H1 (cell line): Measurements from ENCODE around the gene SLC2A14. TPM values are rescaled to one million over a fixed set of nuclear protein-coding genes. Genes with fewer than 3 reads are reported as not detected.

Source experiments
- CHD7 ChIP-seq: fragments of 300-600 bp; sonication (generic); IDR thresholded peaks from 2 replicates; pipeline ENCODE4 v1.7.1; 2012; ENCODE audit warnings: low read length, moderate library complexity, mild to moderate bottlenecking, inconsistent platforms; ENCODE audit not compliant: insufficient replicate concordance
- CTCF ChIP-seq, 3 experiments: IDR thresholded peaks; 1 replicate in 2 of 3; 2 replicates in 1 of 3; pipeline versions ENCODE4 v1.5.1 to v1.6.1; 2011; ENCODE audit warnings: low read length in 3 of 3, mild to moderate bottlenecking in 3 of 3, inconsistent platforms in 2 of 3, low read depth in 1 of 3, moderate library complexity in 1 of 3; ENCODE audit not compliant: insufficient read depth in 1 of 3; ENCODE audit errors: control extremely low read depth in 1 of 3
- GABPA ChIP-seq: IDR thresholded peaks from 2 replicates; pipeline ENCODE4 v1.6.1; 2011; ENCODE audit warnings: mild to moderate bottlenecking, low read length, moderate library complexity, borderline replicate concordance; ENCODE audit not compliant: insufficient read depth
- POLR2A ChIP-seq, 2 experiments: IDR thresholded peaks; 1 replicate in 1 of 2; 2 replicates in 1 of 2; pipeline ENCODE4 v1.6.1; 2011; ENCODE audit warnings: low read depth in 2 of 2, low read length in 2 of 2, mild to moderate bottlenecking in 2 of 2; ENCODE audit errors: control extremely low read depth in 1 of 2
- SIN3A ChIP-seq, 2 experiments: IDR thresholded peaks in 1 of 2; conservative IDR thresholded peaks in 1 of 2; 2 replicates each; pipeline ENCODE4 v1.6.1; 2011 to 2012; ENCODE audit warnings: low read length in 2 of 2, improper control_type of control experiment in 1 of 2, low read depth in 1 of 2, mild to moderate bottlenecking in 1 of 2
- SIRT6 ChIP-seq: IDR thresholded peaks from one replicate; pipeline ENCODE4 v1.7.1; 2012; ENCODE audit warnings: low read length, inconsistent platforms
- polyA plus RNA-seq, 7 experiments: library from polyadenylated mRNA; depleted of rRNA in 3 of 7; stranded (reverse) in 5 of 7; unstranded in 2 of 7; fragments of >200 nt in 5 of 7; fragments of 200-250 nt in 2 of 7; gene quantifications; 1 replicate in 5 of 7; 2 replicates in 1 of 7; 4 replicates in 1 of 7; pipeline versions ENCODE4 v1.2.1 to v1.2.3, GENCODE V29; 2011 to 2013; ENCODE audit warnings: missing spikeins in 2 of 7, mixed read lengths in 2 of 7
- total RNA-seq: library from RNA; stranded (reverse); fragmentation: NEBNext Ultra II Directional; extraction: Animal tissue kit (Norgen Biotek cat#: 25700); gene quantifications from 2 replicates; pipeline ENCODE4 v1.2.1, GENCODE V29; 2021
- TF ChIP-seq, protein P1 (sequence below): IDR thresholded peaks from 2 replicates; pipeline ENCODE4 v1.6.1; 2011; ENCODE audit warnings: low read depth, mild to moderate bottlenecking, low read length; ENCODE audit not compliant: insufficient read depth

Gene SLC2A14
- total and polyA plus RNA-seq, 2 of the 8 experiments (the other 6 are each of a cell fraction or from before 2014, with no cell fraction given): 11.1 to 19.3 TPM

GRCh38 chr12:7832059-7832696, 40.5 kb downstream of the SLC2A14 start (continued):
- TF ChIP-seq CHD7 (no peak), CTCF (IDR thresholded peaks at IDR 0.05; ENCODE audit: control extremely low read depth in 1 of 3, insufficient read depth in 1 of 3, low read depth in 1 of 3, low read length in 3 of 3) (peak; percentile 36 to 81 (median 65)), SIN3A (conservative IDR thresholded peaks at IDR 0.05 in 1 of 2, IDR thresholded peaks at IDR 0.05 in 1 of 2; ENCODE audit: low read depth in 1 of 2, low read length in 2 of 2) (no peak), GABPA (no peak), POLR2A (IDR thresholded peaks at IDR 0.05; ENCODE audit: control extremely low read depth in 1 of 2, low read depth in 2 of 2, low read length in 2 of 2) (no peak), SIRT6 (no peak)
- TF ChIP-seq, protein P1, sequence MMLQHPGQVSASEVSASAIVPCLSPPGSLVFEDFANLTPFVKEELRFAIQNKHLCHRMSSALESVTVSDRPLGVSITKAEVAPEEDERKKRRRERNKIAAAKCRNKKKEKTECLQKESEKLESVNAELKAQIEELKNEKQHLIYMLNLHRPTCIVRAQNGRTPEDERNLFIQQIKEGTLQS: no peak
